AG04450 (cell line): Measurements from ENCODE around the gene CDK14. TPM values are rescaled to one million over a fixed set of nuclear protein-coding genes. Genes with fewer than 3 reads are reported as not detected.
A peak's percentile ranks its signal among the peaks of the same experiment; 100 is the strongest.

Experiments used
- CTCF ChIA-PET: fragments of 300-600, 350-600 bp; formaldehyde crosslinking; extraction: SDS; loops from one replicate; lab custom pipeline; 2022; ENCODE audit warnings: antibody characterized with exemption, inconsistent platforms; lab: Charles Lee
- POLR2A ChIA-PET: fragments of 350-600 bp; formaldehyde crosslinking; extraction: SDS; loops from one replicate; lab custom pipeline; 2021; ENCODE audit warnings: antibody characterized with exemption, inconsistent platforms; lab: Yijun Ruan, JAX
- DNase-seq: peaks from one replicate; pipeline ENCODE4 v3.0.0-alpha.2; 2011; ENCODE audit warnings: low read depth, low spot score
- H3K27ac ChIP-seq: one replicate; pipeline ENCODE4 v1.5.1; 2012; ENCODE audit warnings: low read depth, low read length, control low read depth
- H3K27me3 ChIP-seq: one replicate; pipeline ENCODE4 v1.6.0; 2012; ENCODE audit warnings: low read length; ENCODE audit not compliant: control insufficient read depth, insufficient read depth
- H3K4me3 ChIP-seq: 2 replicates; pipeline ENCODE4 v1.5.1; 2011; ENCODE audit warnings: mild to moderate bottlenecking, low read depth, low read length, control low read depth
- H3K9me3 ChIP-seq: 2 replicates; pipeline ENCODE4 v1.5.1; 2012; ENCODE audit warnings: low read length; ENCODE audit not compliant: control insufficient read depth, insufficient read depth
- CTCF ChIP-seq: IDR thresholded peaks from 2 replicates; pipeline ENCODE4 v1.5.1; 2011; ENCODE audit warnings: low read depth, low read length, control low read depth, inconsistent platforms
- polyA plus RNA-seq: library from polyadenylated mRNA; depleted of rRNA; stranded (reverse); fragments of >200 nt; gene quantifications from 2 replicates; pipeline ENCODE4 v1.2.3, GENCODE V29; 2011

The CDK14 gene
- polyA plus RNA-seq, 1 experiment: 28.4 TPM

DNA sequence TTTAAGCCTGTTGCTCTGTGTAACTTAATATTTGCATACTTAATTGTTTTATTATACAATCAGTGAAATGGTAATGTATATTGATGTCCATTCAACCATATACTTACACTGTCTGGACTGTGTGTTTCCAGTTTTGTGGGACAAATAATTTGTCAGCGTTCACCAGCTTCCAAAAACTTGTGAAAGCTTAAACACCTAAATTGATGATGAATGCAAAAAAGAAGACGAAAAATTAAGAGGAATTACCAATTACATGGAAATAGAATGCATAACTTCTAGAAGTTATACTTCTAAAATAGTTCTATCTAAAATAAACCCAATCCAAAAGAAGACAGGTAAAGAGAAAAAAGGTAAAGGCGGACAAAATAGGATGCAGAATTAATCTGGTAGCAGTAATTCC lies 513.1 kb downstream of the CDK14 start:
- TF ChIP-seq CTCF: no peak
- no peaks in the 10 kb centered on the region for H3K27me3 ChIP-seq
- no peak overlapping the region for H3K27ac ChIP-seq
- H3K4me3 ChIP-seq: no peak overlapping the region
- ChIA-PET CTCF (interaction anchor here (1.0 to 1.9 kb wide), 2 partner anchors 19 kb away, joined by 3 to 10 read pairs; no protein-coding TSS in a partner anchor), POLR2A (no interaction called here)
- H3K9me3 ChIP-seq: no peaks in the 10 kb centered on the region
- DNase-seq: no peak

DNA sequence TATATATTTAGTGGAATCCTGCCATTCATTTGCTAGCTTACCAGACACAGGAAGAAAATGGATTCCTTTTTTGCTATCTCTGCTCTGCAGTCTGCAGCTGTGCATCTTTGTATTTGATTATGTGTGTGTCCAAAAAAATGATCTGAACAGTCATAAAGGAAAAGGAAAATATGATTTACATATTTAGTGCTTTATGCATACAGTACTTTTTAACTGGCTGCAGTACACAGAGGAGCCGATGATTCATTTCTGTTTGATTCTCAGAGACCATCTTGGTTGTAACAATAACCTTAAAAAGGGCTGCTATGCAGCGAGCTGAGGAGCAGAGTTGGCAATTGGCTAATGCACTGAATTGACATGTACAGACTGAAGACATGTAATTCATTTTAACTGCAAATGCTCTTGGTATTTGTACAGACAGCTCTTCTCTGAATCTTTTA lies 516.8 kb downstream of the CDK14 start:
- peak; percentile 55 for DNase-seq
- no peaks in the 10 kb centered on the region for H3K9me3 ChIP-seq
- H3K27me3 ChIP-seq: no peaks in the 10 kb centered on the region
- H3K27ac ChIP-seq: no peak overlapping the region
- CTCF ChIA-PET: interaction anchor here (0.6 kb wide), 1 partner anchor 11 kb away, joined by 4 read pairs; no protein-coding TSS in a partner anchor
- POLR2A ChIA-PET: interaction anchor here (0.7 to 1.4 kb wide), 2 partner anchors 15 to 51 kb away, joined by 4 to 5 read pairs; no protein-coding TSS in a partner anchor
- no peak overlapping the region for H3K4me3 ChIP-seq
- no peak for TF ChIP-seq CTCF

DNA sequence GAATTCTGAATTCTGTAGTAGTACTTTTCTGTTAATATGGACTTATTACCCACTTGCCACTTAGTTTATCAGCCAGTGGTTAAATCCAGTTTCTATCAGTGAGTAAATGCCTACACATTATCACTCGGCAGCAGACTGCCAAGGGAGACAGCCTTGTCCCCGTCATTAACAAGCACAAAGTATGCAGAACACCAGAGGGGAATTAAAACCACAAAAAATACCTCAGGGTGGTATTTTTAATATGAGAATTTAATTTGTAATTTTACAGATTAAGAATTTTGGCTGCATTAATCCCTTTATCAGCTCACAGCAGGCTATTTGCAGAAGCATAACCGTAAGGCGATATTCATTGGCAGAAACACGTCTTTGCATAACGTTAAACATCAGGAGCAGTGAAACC lies 518.1 kb downstream of the CDK14 start:
- H3K9me3 ChIP-seq: no peaks in the 10 kb centered on the region
- H3K27ac ChIP-seq: no peak overlapping the region
- CTCF ChIA-PET: no interaction called here
- no peak for TF ChIP-seq CTCF
- DNase-seq: no peak
- no peak overlapping the region for H3K4me3 ChIP-seq
- no peaks in the 10 kb centered on the region for H3K27me3 ChIP-seq
- POLR2A ChIA-PET: no interaction called here

GRCh38 chr7:91126762-91127161 lies 530.6 kb downstream of the CDK14 start:
- ChIA-PET POLR2A (interaction anchor here (0.6 to 1.8 kb wide), 2 partner anchors 56 to 400 kb away, joined by 3 read pairs; no protein-coding TSS in a partner anchor), CTCF (interaction anchor here (1.2 to 1.7 kb wide), 2 partner anchors 37 to 43 kb away, joined by 3 to 8 read pairs; no protein-coding TSS in a partner anchor)
- H3K4me3 ChIP-seq: no peak overlapping the region
- H3K9me3 ChIP-seq: no peaks in the 10 kb centered on the region
- TF ChIP-seq CTCF: no peak
- no peak for DNase-seq
- no peaks in the 10 kb centered on the region for H3K27me3 ChIP-seq
- H3K27ac ChIP-seq: no peak overlapping the region

DNA sequence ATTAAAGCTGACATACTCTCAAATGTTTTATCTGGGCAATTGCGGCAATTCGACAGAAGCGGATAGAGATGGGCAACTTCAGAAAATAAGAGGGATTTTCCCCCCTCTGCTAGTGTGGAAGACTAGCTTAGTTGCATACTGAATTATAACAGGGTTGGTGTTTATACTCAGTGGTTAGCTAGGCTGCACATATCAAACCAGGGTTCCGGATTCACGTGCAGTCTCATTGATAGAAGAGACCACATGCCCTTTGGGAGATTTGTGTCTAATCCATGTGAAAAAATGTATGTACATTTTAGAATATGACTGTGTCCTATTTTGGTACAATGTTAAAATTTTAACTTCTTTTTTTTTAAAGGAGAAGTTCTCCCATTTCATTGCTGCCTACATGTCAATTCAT lies 531.2 kb downstream of the CDK14 start:
- no peak for TF ChIP-seq CTCF
- Histone ChIP-seq H3K9me3 (no peaks in the 10 kb centered on the region), H3K27ac (no peak overlapping the region), H3K27me3 (no peaks in the 10 kb centered on the region), H3K4me3 (no peak overlapping the region)
- CTCF ChIA-PET: interaction anchor here (0.7 to 1.7 kb wide), 3 partner anchors 38 to 531 kb away, joined by 3 to 8 read pairs (median 3); partner anchors contain the start of gene CDK14
- no peak for DNase-seq
- POLR2A ChIA-PET: interaction anchor here (0.6 to 1.9 kb wide), 3 partner anchors 14 to 399 kb away, joined by 3 to 5 read pairs (median 3); no protein-coding TSS in a partner anchor
